ENCODE measurements around the gene MYEF2. TPM values are rescaled to one million over a fixed set of nuclear protein-coding genes. Genes with fewer than 3 reads are reported as not detected.

MYEF2 gene
- total RNA-seq, 6 donors from 2014 or later = 12.6 to 44.0 (median 28.0) TPM

- Histone ChIP-seq H3K27me3 (no peaks in the 10 kb centered on the region), H3K4me1 (no peaks in the 10 kb centered on the region), H3K27ac (no peak overlapping the region), H3K4me3 (no peak overlapping the region), H3K36me3 (no peaks in the 10 kb centered on the region), H3K9me3 (no peaks in the 10 kb centered on the region)
- no peak for TF ChIP-seq EP300 (IDR thresholded peaks at IDR 0.05)
- TF ChIP-seq, protein P1, sequence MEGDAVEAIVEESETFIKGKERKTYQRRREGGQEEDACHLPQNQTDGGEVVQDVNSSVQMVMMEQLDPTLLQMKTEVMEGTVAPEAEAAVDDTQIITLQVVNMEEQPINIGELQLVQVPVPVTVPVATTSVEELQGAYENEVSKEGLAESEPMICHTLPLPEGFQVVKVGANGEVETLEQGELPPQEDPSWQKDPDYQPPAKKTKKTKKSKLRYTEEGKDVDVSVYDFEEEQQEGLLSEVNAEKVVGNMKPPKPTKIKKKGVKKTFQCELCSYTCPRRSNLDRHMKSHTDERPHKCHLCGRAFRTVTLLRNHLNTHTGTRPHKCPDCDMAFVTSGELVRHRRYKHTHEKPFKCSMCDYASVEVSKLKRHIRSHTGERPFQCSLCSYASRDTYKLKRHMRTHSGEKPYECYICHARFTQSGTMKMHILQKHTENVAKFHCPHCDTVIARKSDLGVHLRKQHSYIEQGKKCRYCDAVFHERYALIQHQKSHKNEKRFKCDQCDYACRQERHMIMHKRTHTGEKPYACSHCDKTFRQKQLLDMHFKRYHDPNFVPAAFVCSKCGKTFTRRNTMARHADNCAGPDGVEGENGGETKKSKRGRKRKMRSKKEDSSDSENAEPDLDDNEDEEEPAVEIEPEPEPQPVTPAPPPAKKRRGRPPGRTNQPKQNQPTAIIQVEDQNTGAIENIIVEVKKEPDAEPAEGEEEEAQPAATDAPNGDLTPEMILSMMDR (IDR thresholded peaks at IDR 0.05) = no peak
- no peak for TF ChIP-seq POLR2AphosphoS5 (IDR thresholded peaks at IDR 0.05)
- no peak for TF ChIP-seq POLR2A (IDR thresholded peaks at IDR 0.05)
- WGBS, 2 donors = 57 to 64% methylated on average over 3 of the region's 3 CpGs
- no peak for DNase-seq
- no peak for ATAC-seq (ENCODE audit: low FRiP score in 2 of 2)
Measured at GRCh38 chr15:48168616-48169015, 9.5 kb downstream of the MYEF2 start.

- H3K27me3 ChIP-seq = no peaks in the 10 kb centered on the region
- H3K4me3 ChIP-seq = no peak overlapping the region
- 94 to 97% methylated on average over 2 of the region's 2 CpGs for WGBS, 2 donors
- ATAC-seq (ENCODE audit: low FRiP score in 2 of 2) (no peak), DNase-seq (no peak)
- no peaks in the 10 kb centered on the region for H3K9me3 ChIP-seq
- no peaks in the 10 kb centered on the region for H3K4me1 ChIP-seq
- peaks cover 0 to 5% (median 0%) of the 10 kb centered on the region in 4 donors for H3K36me3 ChIP-seq
- TF ChIP-seq POLR2AphosphoS5 (IDR thresholded peaks at IDR 0.05) (no peak), POLR2A (IDR thresholded peaks at IDR 0.05) (no peak), EP300 (IDR thresholded peaks at IDR 0.05) (no peak)
- TF ChIP-seq, protein P1 (IDR thresholded peaks at IDR 0.05) = no peak
- H3K27ac ChIP-seq = no peak overlapping the region
Measured at GRCh38 chr15:48153526-48153925, 24.6 kb downstream of the MYEF2 start.

DNA sequence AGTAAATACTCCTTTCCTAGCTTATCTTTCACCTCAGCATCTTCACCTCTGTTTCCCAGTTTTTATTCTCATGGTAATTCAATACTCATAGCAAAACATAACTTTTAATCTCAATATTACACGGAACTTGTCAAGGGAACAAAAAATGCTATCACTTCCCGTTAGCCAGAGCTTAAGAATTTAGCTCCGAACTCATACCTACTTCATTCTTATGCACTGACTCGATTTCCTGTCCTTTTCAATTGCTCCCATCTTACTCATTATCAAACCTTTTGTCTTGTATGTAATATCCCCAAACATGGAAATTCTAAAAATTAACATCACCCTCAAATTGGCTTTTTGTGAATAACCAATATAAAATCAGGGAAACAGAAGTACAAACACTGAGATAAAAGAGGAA lies 28.2 kb downstream of the MYEF2 start:
- Histone ChIP-seq H3K4me3 (no peak overlapping the region), H3K27ac (no peak overlapping the region), H3K4me1 (no peaks in the 10 kb centered on the region), H3K9me3 (no peaks in the 10 kb centered on the region), H3K36me3 (peaks cover 0 to 5% (median 0%) of the 10 kb centered on the region in 4 donors), H3K27me3 (no peaks in the 10 kb centered on the region)
- ATAC-seq (ENCODE audit: low FRiP score in 2 of 2) = no peak
- WGBS, 2 donors = 89% methylated on average over 4 of the region's 4 CpGs
- TF ChIP-seq EP300 (IDR thresholded peaks at IDR 0.05) (no peak), POLR2A (IDR thresholded peaks at IDR 0.05) (no peak), POLR2AphosphoS5 (IDR thresholded peaks at IDR 0.05) (no peak)
- TF ChIP-seq, protein P1 (IDR thresholded peaks at IDR 0.05) = no peak
- no peak for DNase-seq

DNA sequence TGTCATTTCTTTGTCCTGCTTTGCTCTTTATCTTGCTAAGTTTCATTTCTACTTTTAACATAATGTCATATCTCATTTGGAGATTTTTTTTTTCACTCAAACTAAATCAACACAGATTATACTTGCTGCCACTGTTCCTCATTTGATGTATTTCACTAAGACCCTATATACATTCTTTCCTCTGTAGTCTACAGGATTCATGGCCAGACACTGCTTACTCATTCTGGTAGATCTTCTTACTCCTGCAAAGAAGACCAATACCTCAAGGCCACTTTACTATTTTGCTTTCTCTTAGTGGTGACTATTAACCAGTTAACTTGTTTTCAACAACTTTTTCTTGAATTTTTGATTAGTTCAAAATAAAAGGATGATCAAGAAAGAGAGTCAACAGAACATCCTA lies 30.7 kb downstream of the MYEF2 start:
- no peak for ATAC-seq (ENCODE audit: low FRiP score in 2 of 2)
- DNase-seq = no peak
- Histone ChIP-seq H3K36me3 (no peaks in the 10 kb centered on the region), H3K4me1 (no peaks in the 10 kb centered on the region), H3K27me3 (no peaks in the 10 kb centered on the region), H3K9me3 (no peaks in the 10 kb centered on the region), H3K27ac (no peak overlapping the region), H3K4me3 (no peak overlapping the region)
- TF ChIP-seq POLR2A (IDR thresholded peaks at IDR 0.05) (no peak), EP300 (IDR thresholded peaks at IDR 0.05) (no peak), POLR2AphosphoS5 (IDR thresholded peaks at IDR 0.05) (no peak)
- TF ChIP-seq, protein P1 (IDR thresholded peaks at IDR 0.05) = no peak

DNA sequence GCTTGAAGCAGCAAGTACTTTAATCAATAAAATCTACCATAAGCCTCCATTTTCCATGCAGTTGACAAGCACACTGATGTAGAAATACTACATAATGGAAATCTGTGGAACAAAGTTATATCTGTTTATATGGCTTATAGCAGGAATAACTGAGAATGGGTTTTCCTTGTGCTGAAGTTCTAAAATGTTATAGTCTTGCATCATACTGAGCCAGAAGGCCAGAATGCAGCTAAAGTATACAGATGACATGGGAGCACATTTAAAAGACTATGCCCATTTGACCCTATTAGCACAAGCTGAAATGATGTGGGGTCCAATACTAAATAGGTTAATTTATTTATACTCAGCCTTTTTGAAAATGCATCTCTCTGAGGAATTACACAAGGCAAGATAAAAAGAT lies 32.2 kb downstream of the MYEF2 start:
- no peaks in the 10 kb centered on the region for H3K27me3 ChIP-seq
- no peaks in the 10 kb centered on the region for H3K4me1 ChIP-seq
- H3K27ac ChIP-seq = no peak overlapping the region
- no peak for DNase-seq
- H3K4me3 ChIP-seq = no peak overlapping the region
- H3K36me3 ChIP-seq = no peaks in the 10 kb centered on the region
- ATAC-seq (ENCODE audit: low FRiP score in 2 of 2) = no peak
- no peaks in the 10 kb centered on the region for H3K9me3 ChIP-seq
- TF ChIP-seq POLR2A (IDR thresholded peaks at IDR 0.05) (no peak), POLR2AphosphoS5 (IDR thresholded peaks at IDR 0.05) (no peak), EP300 (IDR thresholded peaks at IDR 0.05) (no peak)
- TF ChIP-seq, protein P1 (IDR thresholded peaks at IDR 0.05) = no peak
